Mammary epithelial cell (primary cell): ENCODE data around the gene TFB2M.
"Not testable (repeated sequence)": the region's sequence is repeated elsewhere in the genome, so short reads cannot be mapped to it uniquely, and the experiment has no call there.

Source experiments
- CTCF ChIP-seq, 2 donors: IDR thresholded peaks in 1 of 2; conservative IDR thresholded peaks in 1 of 2; 2 replicates each; pipeline ENCODE4 v1.5.1; 2011 to 2012; ENCODE audit warnings: inconsistent platforms in 2 of 2, low read length in 2 of 2, mild to moderate bottlenecking in 2 of 2, control low read depth in 1 of 2, low read depth in 1 of 2; ENCODE audit not compliant: insufficient read depth in 1 of 2; ENCODE audit errors: extremely low read depth in 1 of 2
- EZH2 ChIP-seq: IDR thresholded peaks from 2 replicates; pipeline ENCODE4 v1.6.1; 2012; ENCODE audit warnings: low read length, inconsistent platforms, borderline replicate concordance

- not testable (repeated sequence) for TF ChIP-seq CTCF (conservative IDR thresholded peaks at IDR 0.05 in 1 of 2, IDR thresholded peaks at IDR 0.05 in 1 of 2; ENCODE audit: extremely low read depth in 1 of 2, insufficient read depth in 1 of 2, low read depth in 1 of 2, low read length in 2 of 2); EZH2
Observed at GRCh38 chr1:246589919-246590318, 23.9 kb upstream of the TFB2M start.
